Left lung (tissue), 10 donors: Measurements from ENCODE around the gene RBM22. TPM values are rescaled to one million over a fixed set of nuclear protein-coding genes. Genes with fewer than 3 reads are reported as not detected.
A peak's percentile ranks its signal among the peaks of the same experiment; 100 is the strongest.

ENCODE experiments used
- ATAC-seq: fragments of 200-7000 bp; cut with Tn5 transposase; one replicate; pipeline ENCODE4 v1.9.1; 2020; ENCODE audit warnings: moderate library complexity
- DNase-seq, 4 donors: peaks; one replicate each; pipeline ENCODE4 v3.0.0-alpha.2; 2013 to 2020
- H3K27ac ChIP-seq, 2 donors: fragments of 200-600 bp; sonication (generic) in 1 of 2; one replicate each; pipeline versions ENCODE4 v1.5.0 to v1.8.0; 2020 to 2021
- H3K27me3 ChIP-seq, 2 donors: fragments of 200-600 bp; sonication (generic) in 1 of 2; one replicate each; pipeline versions ENCODE4 v1.5.0 to v1.8.0; 2020 to 2021
- H3K36me3 ChIP-seq, 2 donors: fragments of 200-600 bp; sonication (generic) in 1 of 2; one replicate each; pipeline versions ENCODE4 v1.5.0 to v1.8.0; 2020 to 2021
- H3K4me1 ChIP-seq, 2 donors: fragments of 200-600 bp; one replicate each; pipeline ENCODE4 v1.8.0; 2021
- H3K4me3 ChIP-seq, 2 donors: fragments of 200-600 bp; sonication (generic) in 1 of 2; one replicate each; pipeline versions ENCODE4 v1.5.0 to v1.8.0; 2020 to 2021; ENCODE audit warnings: mild to moderate bottlenecking in 1 of 2
- H3K9me3 ChIP-seq, 2 donors: fragments of 200-600 bp; sonication (generic) in 1 of 2; one replicate each; pipeline versions ENCODE4 v1.5.0 to v1.8.0; 2020 to 2021
- CTCF ChIP-seq, 2 donors: fragments of 200-600 bp; sonication (generic) in 1 of 2; IDR thresholded peaks; one replicate each; pipeline versions ENCODE4 v1.5.0 to v1.8.0; 2021; ENCODE audit warnings: antibody characterized with exemption in 2 of 2
- intact Hi-C, 2 donors: fragments of 100-400 bp; cut with DNase I; formaldehyde crosslinking; loops; one replicate each; pipeline versions ENCODE4 v1.11.2 to v1.14.2; 2022
- polyA plus RNA-seq, 6 donors: library from polyadenylated mRNA; unstranded; fragments of 120-200 nt; gene quantifications; one replicate each; pipeline ENCODE4 v1.2.1, GENCODE V29; 2013; ENCODE audit not compliant: insufficient read length in 6 of 6
- total RNA-seq, 2 donors: library from RNA; stranded (reverse); fragmentation: NEBNext Ultra II Directional; extraction: Animal tissue kit (Norgen Biotek cat#: 25700); gene quantifications; one replicate each; pipeline ENCODE4 v1.2.1, GENCODE V29; 2021
- donor health status: DM: no; HTN: yes; CAD: no.
- donor health status: DM: no; HTN: no; CAD: no.

Gene RBM22
- total and polyA plus RNA-seq, 8 donors = 36.4 to 81.0 (median 76.8) TPM

- Histone ChIP-seq H3K27ac (no peak overlapping the region), H3K4me1 (peaks cover 4 to 11% of the 10 kb centered on the region in 2 donors)
- no peak for TF ChIP-seq CTCF (IDR thresholded peaks at IDR 0.05)
Observed at GRCh38 chr5:150658699-150659265, 42.1 kb downstream of the RBM22 start.

GRCh38 chr5:150658121-150658520 is 42.7 kb downstream of the RBM22 start:
- H3K27ac ChIP-seq = no peak overlapping the region
- H3K27me3 ChIP-seq = no peaks in the 10 kb centered on the region
- H3K36me3 ChIP-seq = no peaks in the 10 kb centered on the region
- ATAC-seq (no peak), DNase-seq (no peak)
- H3K4me3 ChIP-seq = no peak overlapping the region
- no peak for TF ChIP-seq CTCF (IDR thresholded peaks at IDR 0.05)
- peaks cover 4 to 11% of the 10 kb centered on the region in 2 donors for H3K4me1 ChIP-seq
- intact Hi-C loops = loop anchor here in 1 of 2 donors (5.0 kb wide), 1 partner anchor 201 kb away; no protein-coding TSS in a partner anchor
- H3K9me3 ChIP-seq = no peaks in the 10 kb centered on the region

More at GRCh38 chr5:150658699-150659265, 42.1 kb downstream of the RBM22 start:
- ATAC-seq = no peak
- Histone ChIP-seq H3K9me3 (no peaks in the 10 kb centered on the region), H3K27me3 (no peaks in the 10 kb centered on the region), H3K4me3 (no peak overlapping the region), H3K36me3 (no peaks in the 10 kb centered on the region)
- no peak for DNase-seq
- intact Hi-C loops = loop anchor here in 1 of 2 donors (5.0 kb wide), 1 partner anchor 201 kb away; no protein-coding TSS in a partner anchor

DNA sequence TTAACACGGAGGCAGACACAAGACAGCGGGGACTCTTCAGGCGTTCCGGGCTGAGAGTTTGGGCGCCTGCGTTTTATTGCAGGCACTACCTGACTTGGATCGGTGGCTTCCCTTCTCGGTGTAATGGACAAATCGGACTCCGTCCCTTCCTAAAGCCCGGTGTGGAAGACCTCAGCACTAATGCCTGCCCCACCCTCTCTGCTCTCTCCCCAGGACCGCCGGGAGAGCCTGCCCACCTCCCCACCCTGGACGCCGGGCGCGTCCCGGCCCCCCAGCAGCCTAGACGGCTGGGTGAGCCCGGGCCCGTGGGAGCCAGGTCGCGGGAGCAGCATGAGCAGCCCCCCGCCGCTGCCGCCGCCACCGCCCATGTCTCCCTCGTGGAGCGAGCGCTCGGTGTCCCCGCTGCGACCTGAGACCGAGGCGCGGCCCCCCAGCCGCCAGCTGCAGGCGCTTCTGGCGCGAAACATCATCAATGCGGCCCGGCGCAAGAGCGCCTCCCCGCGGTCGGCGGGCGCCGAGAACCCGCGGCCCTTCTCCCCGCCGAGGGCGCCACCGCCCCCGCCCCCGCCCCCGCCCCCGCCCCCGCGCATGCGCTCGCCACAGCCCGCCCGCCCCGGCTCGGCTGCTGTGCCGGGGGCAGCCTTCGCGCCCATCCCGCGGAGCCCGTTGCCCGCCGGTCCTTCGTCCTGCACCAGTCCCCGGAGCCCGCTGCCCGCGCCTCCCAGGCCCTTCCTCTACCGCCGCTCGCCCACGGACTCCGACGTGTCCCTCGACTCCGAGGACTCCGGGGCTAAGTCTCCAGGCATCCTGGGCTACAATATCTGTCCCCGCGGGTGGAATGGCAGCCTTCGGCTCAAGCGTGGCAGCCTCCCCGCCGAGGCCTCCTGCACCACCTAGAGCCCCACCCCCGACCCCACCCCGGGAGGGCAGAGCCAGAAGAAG is 44.4 kb downstream of the RBM22 start:
- DNase-seq (peak in 3 of 4 donors; percentile 65 to 93 (median 91)), ATAC-seq (peak; percentile 83)
- Histone ChIP-seq H3K27me3 (no peaks in the 10 kb centered on the region), H3K4me1 (peaks cover 4 to 11% of the 10 kb centered on the region in 2 donors), H3K27ac (peak overlapping the region; percentile 7 to 45), H3K9me3 (no peaks in the 10 kb centered on the region), H3K4me3 (peak overlapping the region; percentile 35 to 37), H3K36me3 (no peaks in the 10 kb centered on the region)
- intact Hi-C loops = loop anchor here in 1 of 2 donors (5.0 kb wide), 1 partner anchor 199 kb away; no protein-coding TSS in a partner anchor
- peak; percentile 53 to 70 for TF ChIP-seq CTCF (IDR thresholded peaks at IDR 0.05)

GRCh38 chr5:150655221-150655620 is 45.6 kb downstream of the RBM22 start:
- Histone ChIP-seq H3K9me3 (no peaks in the 10 kb centered on the region), H3K4me1 (peaks cover 4 to 11% of the 10 kb centered on the region in 2 donors), H3K27ac (no peak overlapping the region), H3K27me3 (no peaks in the 10 kb centered on the region), H3K4me3 (no peak overlapping the region), H3K36me3 (peaks cover 0 to 7% of the 10 kb centered on the region in 2 donors)
- DNase-seq (no peak), ATAC-seq (no peak)
- intact Hi-C loops = loop anchor here in 1 of 2 donors (5.0 kb wide), 1 partner anchor 198 kb away; no protein-coding TSS in a partner anchor
- no peak for TF ChIP-seq CTCF (IDR thresholded peaks at IDR 0.05)
